Chondrocyte (in vitro differentiated cells): ENCODE measurements around the gene SUN1. TPM values are rescaled to one million over a fixed set of nuclear protein-coding genes. Genes with fewer than 3 reads are reported as not detected.
A peak's percentile ranks its signal among the peaks of the same experiment; 100 is the strongest.

Experiments
- DNase-seq: peaks from one replicate; pipeline ENCODE4 v3.0.0; 2021; ENCODE audit warnings: mixed read lengths, low spot score
- H3K27ac Mint-ChIP-seq: one replicate; pipeline ENCODE4 v1.8.0; 2021; ENCODE audit warnings: mild to moderate bottlenecking, moderate library complexity, mixed read lengths; ENCODE audit not compliant: unreplicated experiment
- H3K27me3 Mint-ChIP-seq: 2 replicates; pipeline ENCODE4 v1.8.0; 2021; ENCODE audit warnings: low read depth, mixed read lengths
- H3K36me3 Mint-ChIP-seq: 2 replicates; pipeline ENCODE4 v1.8.0; 2021; ENCODE audit warnings: low read depth, mixed read lengths
- H3K4me1 Mint-ChIP-seq: 2 replicates; pipeline ENCODE4 v1.8.0; 2021; ENCODE audit warnings: low read depth, mild to moderate bottlenecking, mixed read lengths
- H3K4me3 Mint-ChIP-seq: one replicate; pipeline ENCODE4 v1.8.0; 2021; ENCODE audit warnings: mild to moderate bottlenecking, moderate library complexity, mixed read lengths; ENCODE audit not compliant: unreplicated experiment
- H3K9me3 Mint-ChIP-seq: 2 replicates; pipeline ENCODE4 v1.8.0; 2021; ENCODE audit warnings: low read depth, mixed read lengths
- CTCF ChIP-seq: fragments of 200-600 bp; sonication (generic); IDR thresholded peaks from 2 replicates; pipeline ENCODE4 v1.5.0; 2021; ENCODE audit warnings: antibody characterized with exemption, mild to moderate bottlenecking, moderate library complexity
- total RNA-seq: library from RNA; stranded (reverse); gene quantifications from 3 replicates; pipeline ENCODE4 v1.2.1, GENCODE V29; 2021

The SUN1 gene
- total RNA-seq, 1 donor from 2014 or later, result 134 TPM

- H3K36me3 Mint-ChIP-seq, result peaks cover 5% of the 10 kb centered on the region
- no peak overlapping the region for H3K4me3 Mint-ChIP-seq
- no peak for TF ChIP-seq CTCF
- H3K27ac Mint-ChIP-seq, result peak overlapping the region; percentile 97
- no peaks in the 10 kb centered on the region for H3K9me3 Mint-ChIP-seq
- peak; percentile 38 for DNase-seq
- H3K27me3 Mint-ChIP-seq, result no peaks in the 10 kb centered on the region
- peaks cover 66% of the 10 kb centered on the region for H3K4me1 Mint-ChIP-seq
Observed at GRCh38 chr7:833601-834258, 1.5 kb downstream of the SUN1 start.

GRCh38 chr7:834277-834676 lies 2.0 kb downstream of the SUN1 start:
- Mint-ChIP-seq H3K4me1 (peaks cover 61% of the 10 kb centered on the region), H3K27ac (peak overlapping the region; percentile 97), H3K36me3 (peaks cover 8% of the 10 kb centered on the region), H3K9me3 (no peaks in the 10 kb centered on the region), H3K4me3 (no peak overlapping the region), H3K27me3 (no peaks in the 10 kb centered on the region)
- TF ChIP-seq CTCF, result no peak
- DNase-seq, result peak; percentile 76

- peak; percentile 56 for DNase-seq
- TF ChIP-seq CTCF, result no peak
- Mint-ChIP-seq H3K4me3 (no peak overlapping the region), H3K27me3 (no peaks in the 10 kb centered on the region), H3K4me1 (peaks cover 56% of the 10 kb centered on the region), H3K36me3 (peaks cover 12% of the 10 kb centered on the region), H3K9me3 (no peaks in the 10 kb centered on the region), H3K27ac (peak overlapping the region; percentile 97)
Observed at GRCh38 chr7:835021-835420, 2.7 kb downstream of the SUN1 start.

GRCh38 chr7:835485-836401 lies 3.5 kb downstream of the SUN1 start:
- peak overlapping the region; percentile 81 for H3K27ac Mint-ChIP-seq
- H3K27me3 Mint-ChIP-seq, result no peaks in the 10 kb centered on the region
- H3K36me3 Mint-ChIP-seq, result peaks cover 15% of the 10 kb centered on the region

More at GRCh38 chr7:835485-836401, 3.5 kb downstream of the SUN1 start:
- peaks cover 49% of the 10 kb centered on the region for H3K4me1 Mint-ChIP-seq
- DNase-seq, result peak; percentile 75
- TF ChIP-seq CTCF, result no peak
- H3K9me3 Mint-ChIP-seq, result no peaks in the 10 kb centered on the region
- no peak overlapping the region for H3K4me3 Mint-ChIP-seq
